GM12891 (cell line): ENCODE data around the gene OR10H5. TPM values are rescaled to one million over a fixed set of nuclear protein-coding genes. Genes with fewer than 3 reads are reported as not detected.
"Not testable (repeated sequence)": the region's sequence is repeated elsewhere in the genome, so short reads cannot be mapped to it uniquely, and the experiment has no call there.

Experiments
- DNase-seq: peaks from one replicate; pipeline ENCODE4 v3.0.0; 2011; ENCODE audit warnings: low spot score; ENCODE audit not compliant: insufficient read length
- FAIRE-seq: peaks from 2 replicates; lab custom pipeline; 2011; peaks lifted over from hg19 to GRCh38; lab: Jason Lieb, UNC
- PAX5 ChIP-seq: IDR thresholded peaks from 2 replicates; pipeline ENCODE4 v1.6.1; 2011; ENCODE audit warnings: low read length, moderate library complexity, mild to moderate bottlenecking; ENCODE audit not compliant: insufficient read depth, severe bottlenecking
- POLR2A ChIP-seq: IDR thresholded peaks from 2 replicates; pipeline ENCODE4 v1.6.1; 2011; ENCODE audit warnings: low read depth, low read length, control low read depth
- POLR2AphosphoS5 ChIP-seq: IDR thresholded peaks from 2 replicates; pipeline ENCODE4 v1.6.1; 2011; ENCODE audit warnings: low read depth, low read length, control low read depth
- POU2F2 ChIP-seq: IDR thresholded peaks from 2 replicates; pipeline ENCODE4 v1.6.1; 2011; ENCODE audit warnings: low read depth, mild to moderate bottlenecking, control low read depth, low read length, moderate library complexity
- SPI1 ChIP-seq: IDR thresholded peaks from 2 replicates; pipeline ENCODE4 v1.6.1; 2011; ENCODE audit warnings: low read depth, low read length, control low read depth
- TAF1 ChIP-seq: IDR thresholded peaks from 2 replicates; pipeline ENCODE4 v1.6.1; 2011; ENCODE audit warnings: low read depth, low read length, control low read depth
- polyA plus RNA-seq: library from polyadenylated mRNA; unstranded; fragments of >200 nt; gene quantifications from one replicate; pipeline ENCODE4 v1.2.1, GENCODE V29; 2012; ENCODE audit warnings: low read depth, missing spikeins, inconsistent platforms; ENCODE audit not compliant: missing spikeins

Gene OR10H5
- polyA plus RNA-seq: not detected

GRCh38 chr19:15787611-15788155 lies at the start of gene OR10H5:
Gene OR10H5, plus strand, starts transcription at chr19:15787661. Its CDS starts 6,388 bp downstream, at chr19:15794049.
- TF ChIP-seq PAX5 (no peak), POU2F2 (no peak), SPI1 (no peak), POLR2AphosphoS5 (no peak), POLR2A (no peak), TAF1 (no peak)
- FAIRE-seq (no peak), DNase-seq (no peak)

- DNase-seq (no peak), FAIRE-seq (no peak)
- TF ChIP-seq PAX5: no peak
- TF ChIP-seq POLR2AphosphoS5: no peak
- TF ChIP-seq POU2F2: no peak
- TF ChIP-seq TAF1: no peak
- TF ChIP-seq POLR2A: no peak
- TF ChIP-seq SPI1: no peak
Measured at GRCh38 chr19:15737722-15738121, 49.7 kb upstream of the OR10H5 start, which contains the start of gene OR10H3. Gene OR10H3, plus strand, starts transcription at chr19:15737985. Its CDS starts 3,408 bp downstream, at chr19:15741393.

GRCh38 chr19:15740785-15741184 lies 46.7 kb upstream of the OR10H5 start:
- FAIRE-seq (no peak), DNase-seq (no peak)
- TF ChIP-seq SPI1: no peak
- TF ChIP-seq POU2F2: no peak
- TF ChIP-seq POLR2A: no peak
- no peak for TF ChIP-seq PAX5
- TF ChIP-seq TAF1: no peak
- TF ChIP-seq POLR2AphosphoS5: no peak

DNA sequence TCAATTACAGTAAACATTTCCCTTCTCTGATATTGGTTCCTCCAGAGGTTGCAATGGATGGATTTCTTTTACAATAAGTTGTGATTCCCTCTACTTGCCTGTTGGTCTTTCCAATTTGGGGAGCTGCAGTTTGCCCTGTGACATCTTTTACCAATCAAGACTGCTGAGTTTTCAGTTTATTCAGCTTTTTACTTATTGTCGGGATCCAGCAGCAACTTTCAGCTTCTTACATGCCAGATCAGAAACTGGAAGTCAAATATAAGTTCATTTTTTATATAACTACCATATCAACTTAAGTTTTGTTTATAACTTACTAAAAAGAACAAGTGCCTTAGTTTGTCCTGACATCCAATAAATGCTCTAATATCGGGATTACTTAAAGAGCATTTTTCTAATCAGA lies 39.2 kb upstream of the OR10H5 start:
- FAIRE-seq (no peak), DNase-seq (no peak)
- TF ChIP-seq POLR2A: no peak
- TF ChIP-seq SPI1: no peak
- TF ChIP-seq PAX5: no peak
- TF ChIP-seq TAF1: no peak
- no peak for TF ChIP-seq POU2F2
- TF ChIP-seq POLR2AphosphoS5: no peak

- FAIRE-seq: no peak
- TF ChIP-seq SPI1 (no peak), TAF1 (no peak), POLR2AphosphoS5 (no peak), POLR2A (no peak), POU2F2 (no peak), PAX5 (no peak)
- no peak for DNase-seq
Measured at GRCh38 chr19:15758379-15758778, 29.1 kb upstream of the OR10H5 start.

DNA sequence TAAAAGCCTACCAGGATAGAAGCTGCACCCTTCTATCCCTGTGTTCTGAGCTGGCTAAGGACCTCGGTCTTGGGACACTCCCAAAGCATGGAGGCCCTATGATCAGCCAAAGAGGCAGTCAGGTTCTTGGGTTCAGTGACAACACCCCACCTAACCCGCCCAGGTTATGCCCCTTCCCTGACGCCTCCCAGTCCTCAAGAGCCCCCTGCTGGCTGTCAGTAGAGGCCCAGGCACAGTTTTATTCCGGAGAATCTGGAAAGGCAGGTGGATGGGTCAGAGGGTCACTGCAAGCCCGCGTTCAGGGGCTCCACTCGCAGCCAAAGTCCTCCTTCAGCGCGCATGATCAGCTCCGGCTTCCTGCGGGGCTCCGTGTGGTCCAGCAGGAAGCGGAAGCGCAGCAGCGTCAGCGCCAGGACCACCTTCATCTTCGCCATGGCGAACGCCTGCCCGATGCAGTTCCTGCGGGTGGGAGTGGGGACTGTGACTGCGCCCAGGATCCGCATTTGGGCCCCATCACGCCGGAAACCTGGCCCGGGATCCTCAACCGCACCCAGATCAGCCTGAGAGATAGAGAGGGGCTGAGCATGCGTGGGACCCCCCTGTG lies 27.4 kb upstream of the OR10H5 start:
- TF ChIP-seq PAX5 (no peak), SPI1 (no peak), POU2F2 (no peak), POLR2AphosphoS5 (no peak), POLR2A (no peak), TAF1 (no peak)
- FAIRE-seq (no peak), DNase-seq (no peak)

GRCh38 chr19:15769586-15769985 lies 17.9 kb upstream of the OR10H5 start:
- DNase-seq: no peak
- no peak for FAIRE-seq
- TF ChIP-seq SPI1 (no peak), POLR2A (no peak), POU2F2 (no peak), POLR2AphosphoS5 (no peak), PAX5 (no peak), TAF1 (no peak)

DNA sequence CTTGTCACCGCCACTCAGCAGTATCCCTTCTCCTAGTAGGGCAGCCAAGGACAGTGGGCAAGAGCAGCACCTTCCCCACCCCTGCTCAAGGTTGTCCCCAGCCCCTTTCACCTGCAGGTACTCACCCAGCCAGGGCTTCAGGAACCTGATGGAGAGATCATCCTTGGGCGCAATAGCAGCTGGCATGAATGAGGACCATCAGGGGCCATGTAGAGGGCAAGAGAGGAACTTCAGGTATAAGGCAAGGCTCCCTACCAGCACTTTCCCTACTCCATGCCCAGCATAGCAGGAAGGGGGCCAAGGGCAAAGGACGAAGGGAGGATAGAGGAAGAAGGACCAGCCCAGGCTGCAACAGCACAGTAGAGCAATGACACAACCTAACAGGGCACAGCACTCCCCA lies 13.3 kb upstream of the OR10H5 start:
- not testable (repeated sequence) for DNase-seq, FAIRE-seq

GRCh38 chr19:15775249-15775648 lies 12.2 kb upstream of the OR10H5 start:
- TF ChIP-seq POU2F2 (no peak), TAF1 (no peak), PAX5 (no peak), SPI1 (no peak), POLR2A (no peak), POLR2AphosphoS5 (no peak)
- FAIRE-seq (no peak), DNase-seq (no peak)

DNA sequence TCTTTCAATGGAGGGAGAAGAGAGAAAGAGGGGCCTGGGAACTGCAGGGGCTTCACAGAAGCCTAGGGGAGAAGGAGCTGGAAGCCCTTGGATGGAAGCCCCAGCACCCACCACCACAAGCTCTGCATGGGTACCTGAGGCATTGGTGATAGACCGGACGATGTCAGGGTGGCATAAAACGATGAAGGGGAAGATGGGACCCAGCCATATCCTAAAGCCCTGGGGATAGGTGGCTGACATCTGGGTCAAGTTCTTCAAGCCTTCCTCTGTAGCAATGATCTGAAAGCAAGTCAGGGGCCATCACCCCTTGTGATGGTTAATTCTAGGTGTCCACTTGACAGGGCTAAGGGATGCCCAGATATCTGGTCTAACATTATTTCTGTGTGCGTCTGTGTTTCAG lies 11.2 kb upstream of the OR10H5 start:
- no peak for DNase-seq
- TF ChIP-seq POLR2AphosphoS5 (no peak), PAX5 (no peak), TAF1 (no peak), SPI1 (no peak), POU2F2 (no peak), POLR2A (no peak)
- FAIRE-seq: no peak
